Measurements from ENCODE around the gene MGAT5B.

Gene MGAT5B

GRCh38 chr17:76927982-76928381 lies 59.8 kb downstream of the MGAT5B start:
- H3K4me3 Mint-ChIP-seq = no peak overlapping the region
- no peaks in the 10 kb centered on the region for H3K4me1 Mint-ChIP-seq
- H3K27ac Mint-ChIP-seq = no peak overlapping the region
- H3K36me3 Mint-ChIP-seq (ENCODE audit: low read depth) = no peaks in the 10 kb centered on the region
- peaks cover 21% of the 10 kb centered on the region for H3K27me3 Mint-ChIP-seq (ENCODE audit: low read depth)
- H3K9me3 Mint-ChIP-seq = no peaks in the 10 kb centered on the region
- TF ChIP-seq, protein P1, sequence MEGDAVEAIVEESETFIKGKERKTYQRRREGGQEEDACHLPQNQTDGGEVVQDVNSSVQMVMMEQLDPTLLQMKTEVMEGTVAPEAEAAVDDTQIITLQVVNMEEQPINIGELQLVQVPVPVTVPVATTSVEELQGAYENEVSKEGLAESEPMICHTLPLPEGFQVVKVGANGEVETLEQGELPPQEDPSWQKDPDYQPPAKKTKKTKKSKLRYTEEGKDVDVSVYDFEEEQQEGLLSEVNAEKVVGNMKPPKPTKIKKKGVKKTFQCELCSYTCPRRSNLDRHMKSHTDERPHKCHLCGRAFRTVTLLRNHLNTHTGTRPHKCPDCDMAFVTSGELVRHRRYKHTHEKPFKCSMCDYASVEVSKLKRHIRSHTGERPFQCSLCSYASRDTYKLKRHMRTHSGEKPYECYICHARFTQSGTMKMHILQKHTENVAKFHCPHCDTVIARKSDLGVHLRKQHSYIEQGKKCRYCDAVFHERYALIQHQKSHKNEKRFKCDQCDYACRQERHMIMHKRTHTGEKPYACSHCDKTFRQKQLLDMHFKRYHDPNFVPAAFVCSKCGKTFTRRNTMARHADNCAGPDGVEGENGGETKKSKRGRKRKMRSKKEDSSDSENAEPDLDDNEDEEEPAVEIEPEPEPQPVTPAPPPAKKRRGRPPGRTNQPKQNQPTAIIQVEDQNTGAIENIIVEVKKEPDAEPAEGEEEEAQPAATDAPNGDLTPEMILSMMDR (IDR thresholded peaks at IDR 0.05; ENCODE audit: unreplicated experiment in 3 of 3) = no peak

GRCh38 chr17:76929148-76929547 lies 60.9 kb downstream of the MGAT5B start:
- TF ChIP-seq, protein P1 (IDR thresholded peaks at IDR 0.05; ENCODE audit: unreplicated experiment in 3 of 3) = no peak
- Mint-ChIP-seq H3K27me3 (ENCODE audit: low read depth) (peaks cover 21% of the 10 kb centered on the region), H3K4me3 (no peak overlapping the region), H3K4me1 (no peaks in the 10 kb centered on the region), H3K9me3 (no peaks in the 10 kb centered on the region), H3K27ac (no peak overlapping the region), H3K36me3 (ENCODE audit: low read depth) (no peaks in the 10 kb centered on the region)

DNA sequence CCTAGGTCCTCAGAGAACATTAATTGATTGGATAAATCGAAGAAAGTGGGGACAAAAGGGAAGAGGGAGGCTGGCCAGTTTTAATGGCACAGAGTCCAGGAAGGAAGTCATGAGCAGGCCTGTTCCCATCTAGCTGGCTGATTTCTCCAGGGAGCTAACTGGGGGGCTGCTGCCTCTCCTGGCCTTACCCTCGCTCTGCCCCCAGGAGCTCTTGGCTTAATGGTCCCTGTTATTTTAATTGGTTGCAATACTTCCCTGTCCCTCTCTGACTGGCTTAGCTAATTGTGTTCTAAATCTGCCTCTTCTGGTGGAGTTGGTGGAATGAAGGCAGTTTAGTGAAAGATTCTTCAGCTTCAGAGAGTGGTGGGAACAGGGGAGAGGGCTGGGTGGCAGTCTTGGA lies 61.4 kb downstream of the MGAT5B start:
- Mint-ChIP-seq H3K4me3 (no peak overlapping the region), H3K4me1 (no peaks in the 10 kb centered on the region), H3K27ac (no peak overlapping the region), H3K27me3 (ENCODE audit: low read depth) (peaks cover 23% of the 10 kb centered on the region), H3K36me3 (ENCODE audit: low read depth) (no peaks in the 10 kb centered on the region), H3K9me3 (no peaks in the 10 kb centered on the region)
- TF ChIP-seq, protein P1 (IDR thresholded peaks at IDR 0.05; ENCODE audit: unreplicated experiment in 3 of 3) = no peak

- Mint-ChIP-seq H3K9me3 (no peaks in the 10 kb centered on the region), H3K36me3 (ENCODE audit: low read depth) (no peaks in the 10 kb centered on the region), H3K4me3 (no peak overlapping the region), H3K4me1 (no peaks in the 10 kb centered on the region), H3K27me3 (ENCODE audit: low read depth) (peaks cover 23% of the 10 kb centered on the region), H3K27ac (no peak overlapping the region)
- TF ChIP-seq, protein P1 (IDR thresholded peaks at IDR 0.05; ENCODE audit: unreplicated experiment in 3 of 3) = no peak
These were observed 61.9 kb downstream of the MGAT5B start for GRCh38 chr17:76930107-76930506.

GRCh38 chr17:76932402-76933333 lies 64.5 kb downstream of the MGAT5B start:
- TF ChIP-seq, protein P1 (IDR thresholded peaks at IDR 0.05; ENCODE audit: unreplicated experiment in 3 of 3) = no peak
- no peak overlapping the region for H3K4me3 Mint-ChIP-seq
- no peaks in the 10 kb centered on the region for H3K36me3 Mint-ChIP-seq (ENCODE audit: low read depth)
- H3K27ac Mint-ChIP-seq = no peak overlapping the region
- no peaks in the 10 kb centered on the region for H3K4me1 Mint-ChIP-seq
- no peaks in the 10 kb centered on the region for H3K9me3 Mint-ChIP-seq
- H3K27me3 Mint-ChIP-seq (ENCODE audit: low read depth) = peaks cover 23% of the 10 kb centered on the region

Data from nephron (organoid).